Measurements from ENCODE around the gene ZKSCAN1.
"Not testable (repeated sequence)": the region's sequence is repeated elsewhere in the genome, so short reads cannot be mapped to it uniquely, and the experiment has no call there.

Gene ZKSCAN1

GRCh38 chr7:100015232-100016214, at the start of gene ZKSCAN1:
ZKSCAN1 (plus strand) TSS chr7:100015596; CDS start chr7:100023507, 7,911 bp downstream.
- peak; percentile 94 for DNase-seq

GRCh38 chr7:99969298-99969697, 46.1 kb upstream of the ZKSCAN1 start:
- no peak for DNase-seq

- DNase-seq = not testable (repeated sequence)
These were observed 45.6 kb upstream of the ZKSCAN1 start for GRCh38 chr7:99969813-99970212.

GRCh38 chr7:99971242-99971641, 44.2 kb upstream of the ZKSCAN1 start:
- peak; percentile 41 for DNase-seq

- DNase-seq = not testable (repeated sequence)
These were observed 41.6 kb upstream of the ZKSCAN1 start for GRCh38 chr7:99973817-99974216.

- DNase-seq = no peak
These were observed 40.7 kb upstream of the ZKSCAN1 start for GRCh38 chr7:99974681-99975080.

GRCh38 chr7:99975782-99976521, 39.4 kb upstream of the ZKSCAN1 start, which contains the start of gene AZGP1:
AZGP1 (minus strand) TSS chr7:99976031; CDS start chr7:99976020, 11 bp downstream.
- peak; percentile 27 for DNase-seq

- no peak for DNase-seq
These were observed 38.8 kb upstream of the ZKSCAN1 start for GRCh38 chr7:99976626-99977025.

- DNase-seq = peak; percentile 89
These were observed 35.6 kb upstream of the ZKSCAN1 start for GRCh38 chr7:99979814-99980225.

GRCh38 chr7:99980448-99980872, 34.9 kb upstream of the ZKSCAN1 start:
- DNase-seq = not testable (repeated sequence)

GRCh38 chr7:99981066-99981465, 34.3 kb upstream of the ZKSCAN1 start:
- DNase-seq = not testable (repeated sequence)

GRCh38 chr7:99984593-99984992, 30.8 kb upstream of the ZKSCAN1 start:
- DNase-seq = no peak

- DNase-seq = not testable (repeated sequence)
These were observed 28.1 kb upstream of the ZKSCAN1 start for GRCh38 chr7:99987306-99987705.

- no peak for DNase-seq
These were observed 27.6 kb upstream of the ZKSCAN1 start for GRCh38 chr7:99987846-99988245.

GRCh38 chr7:99990460-99990852, 24.9 kb upstream of the ZKSCAN1 start:
- no peak for DNase-seq

- DNase-seq = not testable (repeated sequence)
These were observed 23.9 kb upstream of the ZKSCAN1 start for GRCh38 chr7:99991543-99991942.

GRCh38 chr7:99992330-99993038, 22.9 kb upstream of the ZKSCAN1 start:
- no peak for DNase-seq

GRCh38 chr7:99994819-99995218, 20.6 kb upstream of the ZKSCAN1 start:
- DNase-seq = no peak

GRCh38 chr7:99996755-99997544, 18.4 kb upstream of the ZKSCAN1 start:
- no peak for DNase-seq

GRCh38 chr7:99997545-99998137, 17.8 kb upstream of the ZKSCAN1 start:
- DNase-seq = peak; percentile 86

- no peak for DNase-seq
These were observed 15.2 kb upstream of the ZKSCAN1 start for GRCh38 chr7:100000239-100000638.

Data from activated effector memory CD4-positive, alpha-beta T cell treated with anti-CD3 and anti-CD28 coated beads, Interleukin-2, amount 50 U/mL, for 16 hours (primary cell).